IMR-90 (cell line): Measurements from ENCODE around the gene CATSPER4. TPM values are rescaled to one million over a fixed set of nuclear protein-coding genes. Genes with fewer than 3 reads are reported as not detected.

Experiments
- ATAC-seq: fragments of 200-7000 bp; cut with Tn5 transposase; 2 replicates; pipeline ENCODE4 v1.9.1; 2020; ENCODE audit warnings: low read depth, mild to moderate bottlenecking, moderate library complexity
- BruUV-seq: library from RNA; stranded (reverse); fragments of 400-500 nt; replicated peaks from 2 replicates; lab custom pipeline; 2021; lab: Mats Ljungman, UMichigan
- CTCF ChIA-PET: fragments of 300-600 bp; formaldehyde crosslinking; extraction: SDS; loops from one replicate; lab custom pipeline; 2021; ENCODE audit warnings: antibody characterized with exemption; lab: Yijun Ruan, JAX
- POLR2A ChIA-PET: fragments of 300-600 bp; sonication (Branson Sonifier 250); formaldehyde crosslinking; loops from one replicate; lab custom pipeline; 2022; ENCODE audit warnings: antibody characterized with exemption; ENCODE audit not compliant: unreplicated experiment; lab: Charles Lee
- DNase-seq: peaks from one replicate; pipeline ENCODE4 v3.0.0; 2013
- H2AFZ ChIP-seq: replicated peaks from 2 replicates; pipeline ENCODE3; 2013; ENCODE audit warnings: low read length, mild to moderate bottlenecking; ENCODE audit not compliant: poor library complexity
- H2AK5ac ChIP-seq: 2 replicates; pipeline ENCODE4 v1.6.1; 2013; ENCODE audit warnings: low read depth, low read length, inconsistent platforms
- H2AK9ac ChIP-seq: replicated peaks from 2 replicates; pipeline ENCODE3; 2013; ENCODE audit warnings: mild to moderate bottlenecking, low read depth, low read length, moderate library complexity; ENCODE audit not compliant: poor library complexity
- H2BK120ac ChIP-seq: 2 replicates; pipeline ENCODE4 v1.6.1; 2013; ENCODE audit warnings: low read depth, low read length, inconsistent platforms
- H2BK15ac ChIP-seq: 3 replicates; pipeline ENCODE4 v1.6.1; 2013; ENCODE audit warnings: low read depth, low read length, inconsistent platforms
- H2BK20ac ChIP-seq: 2 replicates; pipeline ENCODE4 v1.6.1; 2013; ENCODE audit warnings: low read depth, mild to moderate bottlenecking, inconsistent platforms, low read length, moderate library complexity
- H2BK5ac ChIP-seq: 2 replicates; pipeline ENCODE4 v1.6.1; 2013; ENCODE audit warnings: mild to moderate bottlenecking, low read depth, low read length, inconsistent platforms; ENCODE audit not compliant: poor library complexity, severe bottlenecking
- H3K14ac ChIP-seq: replicated peaks from 2 replicates; pipeline ENCODE4 v1.6.1; 2013; ENCODE audit warnings: low read depth, low read length, inconsistent platforms
- H3K18ac ChIP-seq: 2 replicates; pipeline ENCODE4 v1.6.1; 2013; ENCODE audit warnings: low read depth, low read length, control low read depth
- H3K23ac ChIP-seq: 2 replicates; pipeline ENCODE4 v1.6.1; 2013; ENCODE audit warnings: low read depth, low read length, inconsistent platforms
- H3K27ac ChIP-seq: 2 replicates; pipeline ENCODE4 v1.5.1; 2013; ENCODE audit warnings: mild to moderate bottlenecking, control low read depth, low read length; ENCODE audit not compliant: insufficient read depth
- H3K27me3 ChIP-seq: 2 replicates; pipeline ENCODE4 v1.6.1; 2013; ENCODE audit warnings: low read length; ENCODE audit not compliant: control insufficient read depth, insufficient read depth
- H3K36me3 ChIP-seq: 2 replicates; pipeline ENCODE4 v1.6.1; 2013; ENCODE audit warnings: low read length, mixed read lengths; ENCODE audit not compliant: control insufficient read depth, insufficient read depth
- H3K4ac ChIP-seq: 2 replicates; pipeline ENCODE4 v1.6.1; 2013; ENCODE audit warnings: low read depth, low read length, inconsistent platforms
- H3K4me1 ChIP-seq: 2 replicates; pipeline ENCODE4 v1.6.1; 2013; ENCODE audit warnings: low read length, mixed read lengths; ENCODE audit not compliant: control insufficient read depth, insufficient read depth
- H3K4me2 ChIP-seq: 2 replicates; pipeline ENCODE4 v1.6.1; 2013; ENCODE audit warnings: low read depth, mild to moderate bottlenecking, control low read depth, low read length, moderate library complexity
- H3K4me3 ChIP-seq: 2 replicates; pipeline ENCODE4 v1.5.1; 2013; ENCODE audit warnings: low read depth, mild to moderate bottlenecking, control low read depth, low read length, moderate library complexity; ENCODE audit not compliant: insufficient read depth
- H3K56ac ChIP-seq: 2 replicates; pipeline ENCODE4 v1.6.1; 2013; ENCODE audit warnings: low read length, inconsistent platforms; ENCODE audit not compliant: insufficient read depth; ENCODE audit errors: extremely low read depth
- H3K79me1 ChIP-seq, 2 experiments: 2 replicates each; pipeline ENCODE4 v1.6.1; 2013; ENCODE audit warnings: low read length in 2 of 2, inconsistent platforms in 1 of 2, low read depth in 1 of 2
- H3K9ac ChIP-seq: 2 replicates; pipeline ENCODE4 v1.6.1; 2013; ENCODE audit warnings: low read depth, low read length, control low read depth
- H3K9me1 ChIP-seq: 2 replicates; pipeline ENCODE4 v1.6.1; 2013; ENCODE audit warnings: low read length, inconsistent platforms; ENCODE audit not compliant: insufficient read depth
- H3K9me3 ChIP-seq: 2 replicates; pipeline ENCODE4 v1.6.1; 2013; ENCODE audit warnings: low read length; ENCODE audit not compliant: control insufficient read depth, insufficient read depth
- H4K20me1 ChIP-seq: 2 replicates; pipeline ENCODE4 v1.6.1; 2013; ENCODE audit warnings: low read length, inconsistent platforms; ENCODE audit not compliant: insufficient read depth
- H4K5ac ChIP-seq: 2 replicates; pipeline ENCODE4 v1.6.1; 2013; ENCODE audit warnings: mild to moderate bottlenecking, low read depth, low read length, control low read depth
- H4K8ac ChIP-seq, 2 experiments: 2 replicates each; pipeline ENCODE4 v1.6.1; 2013; ENCODE audit warnings: low read depth in 2 of 2, low read length in 2 of 2, control low read depth in 1 of 2, inconsistent platforms in 1 of 2
- H4K91ac ChIP-seq: 2 replicates; pipeline ENCODE4 v1.6.1; 2013; ENCODE audit warnings: low read depth, low read length, inconsistent platforms; ENCODE audit not compliant: insufficient read depth
- FOS ChIP-seq: fragments of 150-350 bp; IDR thresholded peaks from 2 replicates; pipeline ENCODE4 v1.6.1; 2016; ENCODE audit warnings: low read depth, low read length
- MAFK ChIP-seq: IDR thresholded peaks from 2 replicates; pipeline ENCODE4 v1.6.1; 2012; ENCODE audit warnings: low read depth, low read length, improper control_type of control experiment
- MXI1 ChIP-seq: IDR thresholded peaks from 2 replicates; pipeline ENCODE4 v1.6.1; 2012; ENCODE audit warnings: low read depth, mild to moderate bottlenecking, low read length, moderate library complexity, borderline replicate concordance
- NFE2L2 ChIP-seq: fragments of 150-350 bp; IDR thresholded peaks from 2 replicates; pipeline ENCODE4 v1.6.1; 2016; ENCODE audit warnings: low read depth, mild to moderate bottlenecking, low read length
- RCOR1 ChIP-seq: IDR thresholded peaks from 2 replicates; pipeline ENCODE4 v1.6.1; 2012; ENCODE audit warnings: mild to moderate bottlenecking, low read length, improper control_type of control experiment; ENCODE audit not compliant: insufficient replicate concordance
- SMC3 ChIP-seq: fragments of 150-350 bp; IDR thresholded peaks from 2 replicates; pipeline ENCODE4 v1.6.1; 2016; ENCODE audit warnings: low read depth, mild to moderate bottlenecking, antibody characterized with exemption, low read length, moderate library complexity
- WGBS, 2 experiments: methylation state at CpG; one replicate each; pipeline versions ENCODE4 v1.1.5 to v1.1.7; 2013; ENCODE audit warnings: missing lambda C conversion rate in 2 of 2; ENCODE audit not compliant: insufficient read length in 1 of 2; ENCODE audit errors: extremely low coverage in 2 of 2; 5-methylcytosine and 5-hydroxymethylcytosine counted together
- dilution Hi-C: fragments of 300-500 bp; cut with HindIII; formaldehyde crosslinking; loops from one replicate; pipeline ENCODE4 v1.14.3; 2018; ENCODE audit warnings: low sequenced_read_pairs; ENCODE audit not compliant: unreplicated experiment
- in situ Hi-C: fragments of 300-500 bp; cut with MboI; formaldehyde crosslinking; loops from 3 replicates; pipeline ENCODE4 v1.14.3; 2019; ENCODE audit warnings: low sequenced_read_pairs, inconsistent platforms, mixed read lengths
- intact Hi-C: fragments of 100-400 bp; cut with micrococcal nuclease; formaldehyde crosslinking; loops from 2 replicates; pipeline ENCODE4 v1.10.0; 2022
- polyA plus RNA-seq, 3 experiments: library from polyadenylated mRNA; depleted of rRNA; stranded (reverse); fragments of >200 nt; gene quantifications; 2 replicates each; pipeline ENCODE4 v1.2.3, GENCODE V29; 2012; ENCODE audit warnings: low replicate concordance in 1 of 3
- total RNA-seq: library from RNA; depleted of rRNA; stranded (reverse); fragments of >200 nt; gene quantifications from 2 replicates; pipeline ENCODE4 v1.2.3, GENCODE V29; 2012

The CATSPER4 gene
- total and polyA plus RNA-seq, 2 of the 4 experiments (the other 2 are of a cell fraction) = not detected

DNA sequence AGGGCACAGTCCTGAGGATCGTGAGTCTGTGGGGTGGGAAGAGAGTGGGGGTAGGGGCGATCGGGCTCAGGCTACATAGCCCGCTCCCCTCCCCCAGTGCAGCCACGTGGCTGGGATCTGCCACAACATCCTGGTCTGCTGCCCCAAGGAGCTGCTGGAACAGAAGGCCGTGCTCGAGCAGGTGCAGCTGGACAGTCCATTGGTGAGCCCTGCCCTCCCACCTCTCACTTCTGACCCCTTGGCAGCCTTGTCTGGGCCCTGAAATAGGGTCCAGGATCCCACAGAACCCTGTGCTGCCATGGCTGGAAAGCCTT is 8.1 kb upstream of the CATSPER4 start:
- H3K36me3 ChIP-seq = no peaks in the 10 kb centered on the region
- no peak overlapping the region for H3K4ac ChIP-seq
- H3K79me1 ChIP-seq = no peaks in the 10 kb centered on the region
- POLR2A ChIA-PET = no interaction called here
- H3K23ac ChIP-seq = no peak overlapping the region
- intact Hi-C loops (no loop called here), dilution Hi-C loops (no loop called here), in situ Hi-C loops (no loop called here)
- no TSS peak for BruUV-seq
- no peak overlapping the region for H3K4me3 ChIP-seq
- no CpG with 5 or more reads among the region's 7 CpGs for WGBS, 2 experiments
- no peak overlapping the region for H3K56ac ChIP-seq
- H4K91ac ChIP-seq = no peak overlapping the region
- no peak overlapping the region for H2BK120ac ChIP-seq
- peaks cover 3% of the 10 kb centered on the region for H3K27me3 ChIP-seq
- no peaks in the 10 kb centered on the region for H3K9me3 ChIP-seq
- H2AFZ ChIP-seq = no peak overlapping the region
- no peaks in the 10 kb centered on the region for H3K9me1 ChIP-seq
- ATAC-seq (no peak), DNase-seq (no peak)
- no peak overlapping the region for H2BK20ac ChIP-seq
- no peak overlapping the region for H3K14ac ChIP-seq
- H2BK15ac ChIP-seq = no peak overlapping the region
- TF ChIP-seq SMC3 = no peak
- TF ChIP-seq MXI1 = no peak
- no peak for TF ChIP-seq MAFK
- no peak for TF ChIP-seq RCOR1
- TF ChIP-seq FOS = no peak
- TF ChIP-seq NFE2L2 = no peak
- no peak overlapping the region for H2AK5ac ChIP-seq
- H2BK5ac ChIP-seq = no peak overlapping the region
- H4K20me1 ChIP-seq = no peaks in the 10 kb centered on the region
- no peak overlapping the region for H3K18ac ChIP-seq
- H4K5ac ChIP-seq = no peak overlapping the region
- no peak overlapping the region for H2AK9ac ChIP-seq
- CTCF ChIA-PET = interaction anchor here (1.4 kb wide), 1 partner anchor 13 kb away, joined by 4 read pairs; the partner anchor contains the start of gene ZNF593
- no peak overlapping the region for H3K9ac ChIP-seq
- no peak overlapping the region for H3K4me2 ChIP-seq
- H3K4me1 ChIP-seq = no peaks in the 10 kb centered on the region
- H4K8ac ChIP-seq = no peak overlapping the region
- no peak overlapping the region for H3K27ac ChIP-seq
